HG03066 (cell line): Measurements from ENCODE around the gene TNMD.

Experiments used
- ATAC-seq: cut with Tn5 transposase; IDR thresholded peaks from one replicate; pipeline ENCODE4 v1.9.1; 2021; ENCODE audit warnings: low read depth; ENCODE audit not compliant: unreplicated experiment

The TNMD gene

DNA sequence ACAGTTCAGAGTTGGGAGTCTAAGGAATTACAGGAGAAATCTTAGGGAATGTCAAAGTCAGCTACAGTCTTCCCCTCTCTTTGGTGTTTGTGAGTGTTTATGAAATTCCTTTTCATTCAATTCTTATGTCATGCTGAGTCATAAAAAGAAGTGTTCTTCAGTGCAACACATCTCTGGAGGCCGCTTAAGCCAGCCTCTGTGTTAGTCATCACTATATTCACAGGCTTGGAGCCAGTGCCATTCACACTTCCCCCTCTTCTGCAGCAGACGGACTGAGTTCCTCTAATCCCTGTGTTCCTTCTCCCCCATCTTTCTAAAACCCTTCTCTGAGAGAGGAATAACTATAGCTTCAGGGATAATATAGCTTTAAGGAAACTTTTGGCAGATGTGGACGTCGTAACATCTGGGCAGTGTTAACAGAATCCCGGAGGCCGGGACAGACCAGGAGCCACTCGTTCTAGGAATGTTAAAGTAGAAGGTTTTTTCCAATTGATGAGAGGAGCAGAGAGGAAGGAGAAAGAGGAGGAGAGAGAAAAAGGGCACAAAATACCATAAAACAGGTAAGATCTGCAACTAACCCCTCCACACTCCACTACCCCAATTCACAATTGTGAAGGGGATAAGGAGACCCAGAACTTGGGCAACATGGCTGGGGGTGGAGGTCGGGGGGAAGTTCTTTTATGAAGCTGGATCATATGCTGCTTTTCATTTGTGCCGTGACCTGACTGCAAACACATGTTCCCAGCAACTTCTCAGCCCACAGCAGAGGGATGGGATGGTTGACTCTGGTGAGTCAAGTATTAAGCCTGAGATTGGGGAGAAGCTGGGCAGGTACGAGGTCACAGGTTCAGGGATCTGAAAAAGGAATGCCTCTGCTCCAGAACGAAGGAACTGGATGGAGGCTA, 59.5 kb downstream of the TNMD start, which contains the start of gene SRPX2:
Gene SRPX2, plus strand, starts transcription at position 244 of the 905 bp plus-strand sequence. CDS start 2,124 bp downstream, outside the sequence.
- no peak for ATAC-seq

DNA sequence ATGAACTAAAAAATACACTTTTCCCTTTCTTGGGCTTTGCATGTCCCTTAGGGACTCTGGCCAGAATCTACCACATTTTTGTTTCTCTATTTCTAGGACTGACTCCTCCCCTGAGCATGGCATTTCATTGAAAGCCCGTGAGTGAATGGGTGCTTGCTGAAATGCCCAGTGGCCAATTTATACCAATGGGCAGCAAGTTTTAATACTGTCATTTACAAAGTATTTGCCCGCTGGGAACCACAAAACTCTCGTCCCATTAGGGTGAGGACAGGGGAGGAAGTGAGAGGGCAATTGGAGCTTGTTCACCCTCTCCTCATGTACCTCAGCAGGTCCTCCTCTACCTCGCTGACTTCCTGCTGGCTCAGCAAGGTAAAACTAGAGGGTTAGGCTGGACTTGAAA, 60.4 kb downstream of the TNMD start:
- no peak for ATAC-seq

DNA sequence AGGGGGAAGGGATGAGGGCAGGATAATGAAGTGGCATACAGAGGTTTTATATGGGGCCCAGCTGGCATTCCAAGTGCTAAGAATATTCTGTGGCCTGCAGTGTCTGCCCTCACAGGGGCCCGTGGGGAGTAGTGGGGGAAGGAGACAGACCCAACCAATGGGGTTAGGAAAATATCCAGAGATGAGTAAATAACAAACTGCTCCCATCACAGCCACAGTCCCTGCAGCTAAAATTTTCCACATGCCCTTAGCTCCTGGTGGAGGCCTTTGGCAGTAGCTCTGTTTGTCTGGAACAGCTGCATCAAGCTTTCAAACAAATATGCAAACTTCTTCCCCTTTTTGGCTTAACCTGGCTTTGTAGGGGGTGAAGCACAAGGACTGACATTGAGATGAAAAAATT, 62.4 kb downstream of the TNMD start:
- no peak for ATAC-seq

DNA sequence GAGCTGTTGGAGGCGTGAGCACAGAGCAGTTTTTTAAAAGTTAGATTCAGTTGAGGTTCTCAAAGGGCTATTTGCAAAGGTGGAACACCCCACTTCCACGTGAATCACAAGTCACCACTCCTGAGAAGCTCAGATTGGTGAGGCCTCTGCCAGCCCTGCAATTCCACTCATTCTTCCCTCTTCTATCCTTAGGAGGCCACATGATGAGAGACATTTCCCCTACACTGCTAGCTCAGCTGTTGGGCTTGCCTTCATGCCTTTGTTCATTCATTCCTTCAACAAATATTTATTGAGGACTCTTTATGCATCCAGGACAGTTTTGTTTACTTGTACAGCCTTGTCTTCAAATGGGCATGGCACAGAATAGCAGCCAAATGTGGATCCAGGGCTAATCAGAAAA, 63.0 kb downstream of the TNMD start:
- no peak for ATAC-seq

DNA sequence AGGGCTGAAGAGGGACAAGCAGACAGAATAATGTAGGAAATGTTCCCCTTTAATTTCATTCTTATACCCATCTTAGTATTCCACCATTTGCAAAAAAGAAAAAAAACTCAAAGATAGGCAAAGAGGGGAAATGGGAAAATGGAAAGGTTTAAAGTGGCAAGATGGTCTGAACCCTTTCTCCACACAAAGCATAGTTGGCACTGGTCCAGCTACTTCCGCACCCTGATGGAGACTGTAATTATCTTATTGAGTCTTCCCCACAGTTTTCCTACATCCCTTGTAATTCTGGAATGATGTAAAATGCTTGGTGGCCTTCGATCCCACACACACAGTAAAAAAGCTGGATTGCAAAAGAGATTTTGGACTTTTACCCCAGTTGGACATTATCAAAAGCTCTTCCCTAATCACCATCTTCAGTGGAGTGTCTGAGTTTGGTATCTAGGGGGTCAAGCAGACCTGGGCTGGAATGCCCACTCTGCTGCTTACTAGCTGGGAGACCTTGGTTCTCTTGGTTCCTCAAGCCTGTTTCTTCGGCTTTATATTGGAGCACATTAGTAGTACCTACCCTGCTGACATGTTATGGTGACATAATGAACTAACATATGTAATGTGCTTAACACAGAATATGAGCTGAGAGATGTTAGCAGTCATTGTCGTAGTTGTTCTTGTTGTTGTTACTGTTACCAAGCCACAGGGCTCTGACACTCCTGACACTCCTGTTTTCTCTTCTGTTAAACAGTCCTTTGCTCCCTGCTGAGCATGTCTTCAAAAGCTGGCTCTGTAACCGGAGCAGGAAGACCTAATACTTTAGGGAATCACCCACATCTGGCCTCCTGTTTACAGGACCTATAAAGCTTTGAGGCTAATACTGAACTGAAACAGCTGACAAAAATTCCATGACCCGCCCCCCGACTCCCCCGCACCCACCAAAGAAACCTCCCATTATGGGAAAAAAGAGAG, 64.0 kb downstream of the TNMD start:
- ATAC-seq = no peak
